ENCODE measurements around the gene RABL6.
"Not testable (repeated sequence)": the region's sequence is repeated elsewhere in the genome, so short reads cannot be mapped to it uniquely, and the experiment has no call there.

The RABL6 gene

GRCh38 chr9:136795000-136795348, 12.8 kb upstream of the RABL6 start:
- DNase-seq = no peak

DNA sequence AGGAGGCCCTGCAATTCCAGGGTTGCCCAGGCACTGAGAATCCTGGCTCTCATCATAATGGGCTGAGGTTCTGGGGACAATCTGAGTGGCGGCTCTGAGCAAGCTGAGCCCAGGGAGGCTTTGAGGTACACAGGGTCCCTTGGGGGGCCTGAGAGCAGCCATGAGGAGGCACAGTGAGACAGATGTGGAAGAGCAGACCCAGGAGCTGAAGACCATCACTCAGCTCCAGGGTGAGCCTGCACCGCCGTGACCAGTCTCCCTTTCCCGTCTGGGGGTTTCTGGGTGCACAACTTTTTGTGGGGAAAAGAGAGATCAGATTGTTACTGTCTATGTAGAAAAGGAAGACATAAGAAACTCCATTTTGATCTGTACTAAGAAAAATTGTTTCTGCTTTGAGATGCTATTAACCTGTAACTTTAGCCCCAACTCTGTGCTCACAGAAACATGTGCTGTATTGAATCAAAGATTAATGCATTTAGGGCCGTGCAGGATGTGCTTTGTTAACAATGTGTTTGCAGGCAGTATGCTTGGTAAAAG, 11.4 kb upstream of the RABL6 start, which contains the start of gene CCDC183:
CCDC183 (plus strand) TSS at position 101 of the 537 bp plus-strand sequence; CDS start at position 161, 60 bp downstream.
- no peak for DNase-seq

- not testable (repeated sequence) for DNase-seq
These were observed 10.9 kb upstream of the RABL6 start for GRCh38 chr9:136796775-136797347.

GRCh38 chr9:136798708-136799078, 9.1 kb upstream of the RABL6 start:
- no peak for DNase-seq

DNA sequence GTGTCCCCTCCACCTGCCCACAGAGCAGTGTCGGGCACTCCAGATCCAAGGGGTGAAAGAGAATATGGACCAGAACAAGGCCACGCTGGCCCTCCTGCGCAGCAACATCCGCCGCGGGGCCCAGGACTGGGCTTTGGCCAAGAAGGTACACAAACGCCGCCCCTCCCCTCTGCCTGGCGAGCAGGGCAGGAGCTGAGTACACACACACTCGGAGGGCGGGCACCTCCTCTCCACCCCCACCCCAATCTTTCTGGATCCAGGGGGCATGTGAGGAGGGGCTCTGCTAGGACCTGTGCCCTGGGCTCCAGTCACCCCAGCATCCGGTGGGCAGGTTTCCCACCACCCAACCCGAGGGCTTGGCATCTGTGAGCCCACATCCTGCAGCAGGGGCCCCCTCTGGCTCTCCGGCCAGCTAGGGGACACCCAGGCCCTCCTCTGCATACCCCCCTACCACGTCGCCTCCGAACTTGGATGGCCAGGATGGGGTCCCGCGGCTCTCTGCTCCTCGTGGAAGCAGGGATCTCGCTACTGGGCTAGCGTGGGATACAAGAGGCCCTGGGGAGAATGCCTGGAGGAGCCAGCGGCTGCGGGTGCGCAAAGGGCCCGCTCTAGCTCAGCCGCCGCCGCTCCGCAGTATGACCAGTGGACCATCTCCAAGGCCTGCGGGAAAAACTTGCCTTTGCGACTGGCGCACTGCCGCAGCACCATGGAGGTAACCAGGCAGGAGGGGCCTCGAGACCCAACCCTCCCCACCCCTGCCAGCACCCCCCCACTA, 8.5 kb upstream of the RABL6 start:
- DNase-seq = no peak

GRCh38 chr9:136799854-136800657, 7.7 kb upstream of the RABL6 start:
- DNase-seq = peak; percentile 91

- no peak for DNase-seq
These were observed 5.4 kb upstream of the RABL6 start for GRCh38 chr9:136802321-136802720.

DNA sequence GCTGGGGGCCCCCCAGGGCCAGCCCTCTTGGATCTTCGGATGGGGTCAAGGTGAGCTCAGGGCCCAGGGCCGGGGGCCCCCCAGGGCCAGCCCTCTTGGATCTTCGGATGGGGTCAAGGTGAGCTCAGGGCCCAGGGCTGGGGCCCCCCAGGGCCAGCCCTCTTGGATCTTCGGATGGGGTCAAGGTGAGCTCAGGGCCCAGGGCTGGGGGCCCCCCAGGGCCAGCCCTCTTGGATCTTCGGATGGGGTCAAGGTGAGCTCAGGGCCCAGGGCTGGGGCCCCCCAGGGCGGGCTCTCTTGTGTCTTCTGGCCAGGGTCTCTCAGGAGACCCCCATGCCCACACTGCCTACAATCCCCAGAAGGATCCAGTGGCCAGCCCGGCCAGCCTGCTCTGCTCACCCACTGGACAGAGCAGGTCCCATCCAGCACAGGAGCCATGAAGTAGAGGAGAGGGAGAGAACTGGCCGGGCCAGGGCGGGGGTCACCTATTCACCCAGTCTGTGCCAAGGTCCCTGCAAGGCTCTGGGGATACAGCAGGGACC, 4.7 kb upstream of the RABL6 start:
- DNase-seq = not testable (repeated sequence)

GRCh38 chr9:136803551-136804508, 3.9 kb upstream of the RABL6 start:
- DNase-seq = no peak

GRCh38 chr9:136804509-136805206, 3.1 kb upstream of the RABL6 start:
- no peak for DNase-seq

GRCh38 chr9:136805207-136805740, 2.5 kb upstream of the RABL6 start:
- DNase-seq = no peak

GRCh38 chr9:136806067-136806466, 1.7 kb upstream of the RABL6 start:
- DNase-seq = no peak

DNA sequence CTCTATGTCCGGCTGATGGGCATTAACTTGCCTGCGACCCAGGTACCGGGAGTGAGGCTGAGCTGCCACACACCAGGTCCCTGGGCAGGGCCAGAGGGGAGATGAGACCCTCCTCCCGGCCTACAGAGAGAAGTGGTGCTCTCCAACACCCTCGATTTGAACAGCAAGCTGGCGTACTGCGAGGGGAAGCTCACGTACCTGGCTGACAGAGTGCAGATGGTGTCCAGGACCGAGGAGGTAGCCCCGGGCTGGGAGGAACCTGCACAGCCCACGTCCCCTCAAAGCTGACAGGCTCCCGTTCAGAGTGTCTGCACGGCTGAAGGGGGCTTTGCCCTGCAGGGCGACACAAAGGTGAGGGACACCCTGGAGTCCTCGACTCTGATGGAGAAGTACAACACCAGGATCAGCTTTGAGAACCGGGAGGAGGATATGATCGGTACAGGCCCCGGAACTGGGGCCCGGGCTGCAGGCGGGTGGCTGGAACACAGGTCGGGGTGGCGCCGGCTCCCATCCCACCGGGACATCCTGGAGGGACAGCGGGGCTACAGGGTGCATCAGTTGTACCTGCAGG, 1.0 kb upstream of the RABL6 start:
- no peak for DNase-seq

- peak; percentile 52 for DNase-seq
These were observed 492 bp downstream of the RABL6 start for GRCh38 chr9:136808075-136808805.

DNA sequence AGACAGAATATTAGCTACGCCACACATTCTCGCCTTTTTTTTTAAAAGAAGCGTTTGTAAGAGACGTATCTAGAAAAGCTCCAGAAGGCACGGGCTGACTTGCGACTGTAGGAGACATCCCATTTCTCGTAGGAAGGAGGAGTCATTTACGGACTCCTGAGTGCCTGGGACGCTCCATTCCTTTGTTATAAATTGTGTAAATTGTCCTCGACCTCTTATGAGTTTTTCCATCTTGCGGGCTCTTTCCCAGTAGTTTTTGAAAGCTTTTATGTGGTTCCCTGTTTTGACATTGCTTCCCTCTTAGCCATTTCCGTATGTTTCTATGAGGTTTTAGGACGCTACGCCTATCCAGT, 1.0 kb downstream of the RABL6 start:
- no peak for DNase-seq

GRCh38 chr9:136814725-136815421, 7.1 kb downstream of the RABL6 start:
- DNase-seq = no peak

GRCh38 chr9:136815422-136815782, 7.7 kb downstream of the RABL6 start:
- DNase-seq = no peak

DNA sequence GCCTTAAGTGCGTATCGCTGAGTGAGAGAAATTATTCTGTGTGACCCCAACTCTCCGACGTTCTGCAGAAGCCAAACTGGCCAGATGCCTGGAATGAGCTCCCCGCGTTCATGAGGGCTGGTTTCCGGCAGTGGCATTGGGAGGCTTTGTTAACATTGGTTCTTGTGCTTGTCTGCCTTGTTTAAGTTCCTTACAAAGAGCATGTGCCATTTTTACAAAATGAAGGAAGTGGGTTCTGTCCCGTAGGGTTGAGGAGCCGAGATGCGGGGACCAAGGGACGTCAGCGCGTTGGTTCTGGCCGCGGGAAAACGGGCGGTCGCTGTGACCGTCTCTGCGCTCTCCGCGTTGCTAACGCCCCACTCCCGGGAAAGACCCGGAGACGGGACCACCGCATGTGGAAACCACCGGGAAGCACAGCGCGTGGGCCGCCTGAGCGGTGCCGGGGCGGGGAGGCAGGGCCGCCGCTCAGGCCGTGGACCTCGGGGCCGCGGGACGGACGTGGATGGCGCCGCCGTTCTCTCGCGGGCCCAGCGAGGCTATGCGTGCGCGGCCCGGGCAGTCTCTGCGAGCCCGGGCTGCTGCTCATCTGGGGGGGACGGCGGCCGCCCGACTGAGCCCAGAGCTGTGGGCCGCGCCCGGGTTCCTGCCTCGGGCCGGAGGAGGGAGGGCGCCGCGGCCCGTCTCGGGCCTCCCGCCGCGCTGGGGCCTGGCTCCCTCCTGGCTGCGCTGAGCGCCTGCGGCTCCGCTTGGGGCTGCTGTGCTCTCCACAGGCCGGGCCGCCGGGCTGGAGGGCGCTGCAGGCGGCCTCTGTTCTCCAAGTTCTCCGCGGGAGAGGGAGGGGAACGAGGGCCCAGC, 13.4 kb downstream of the RABL6 start:
- DNase-seq = no peak

Data from CD4-positive, alpha-beta T cell treated with Interleukin-17A for 1 hour (primary cell).